Trophoblast cell (in vitro differentiated cells and primary cell): Measurements from ENCODE around the gene TRIM36.

Experiments
- DNase-seq, 2 donors: peaks; one replicate each; pipeline ENCODE4 v3.0.0-alpha.2; 2016
- H2AFZ ChIP-seq: 2 replicates; pipeline ENCODE4 v1.6.1; 2013; ENCODE audit warnings: low read length, moderate library complexity, mild to moderate bottlenecking; ENCODE audit not compliant: insufficient read depth, poor library complexity
- H2AK5ac ChIP-seq: 2 replicates; pipeline ENCODE4 v1.6.1; 2013; ENCODE audit warnings: mild to moderate bottlenecking, low read length
- H2BK120ac ChIP-seq: 2 replicates; pipeline ENCODE4 v1.6.1; 2013; ENCODE audit warnings: low read length, mild to moderate bottlenecking, moderate library complexity; ENCODE audit not compliant: insufficient read depth, poor library complexity
- H2BK12ac ChIP-seq: 2 replicates; pipeline ENCODE4 v1.6.1; 2013; ENCODE audit warnings: mild to moderate bottlenecking, low read length, moderate library complexity
- H2BK5ac ChIP-seq: 2 replicates; pipeline ENCODE4 v1.6.1; 2013; ENCODE audit warnings: low read length, low read depth, moderate library complexity, mild to moderate bottlenecking; ENCODE audit not compliant: poor library complexity
- H3K14ac ChIP-seq: 2 replicates; pipeline ENCODE4 v1.6.1; 2013; ENCODE audit warnings: mild to moderate bottlenecking, low read length
- H3K18ac ChIP-seq: 2 replicates; pipeline ENCODE4 v1.6.1; 2013; ENCODE audit warnings: mild to moderate bottlenecking, low read length
- H3K23ac ChIP-seq: 2 replicates; pipeline ENCODE4 v1.6.1; 2013; ENCODE audit warnings: low read length
- H3K27ac ChIP-seq: 2 replicates; pipeline ENCODE4 v1.5.1; 2013; ENCODE audit warnings: low read depth, mild to moderate bottlenecking, inconsistent platforms, low read length, moderate library complexity
- H3K27me3 ChIP-seq: 2 replicates; pipeline ENCODE4 v1.6.1; 2013; ENCODE audit warnings: inconsistent platforms, mild to moderate bottlenecking, low read length, moderate library complexity; ENCODE audit not compliant: insufficient read depth
- H3K36me3 ChIP-seq, 2 experiments: 1 replicate in 1 of 2; 2 replicates in 1 of 2; pipeline ENCODE4 v1.6.1; 2013; ENCODE audit warnings: low read length in 2 of 2, mild to moderate bottlenecking in 2 of 2, moderate library complexity in 1 of 2; ENCODE audit not compliant: insufficient read depth in 2 of 2, control insufficient read depth in 1 of 2
- H3K4ac ChIP-seq: 2 replicates; pipeline ENCODE4 v1.6.1; 2013; ENCODE audit warnings: low read depth, mild to moderate bottlenecking, low read length, moderate library complexity
- H3K4me1 ChIP-seq, 2 experiments: 1 replicate in 1 of 2; 2 replicates in 1 of 2; pipeline ENCODE4 v1.6.1; 2013; ENCODE audit warnings: low read length in 2 of 2, mild to moderate bottlenecking in 2 of 2, moderate library complexity in 1 of 2; ENCODE audit not compliant: insufficient read depth in 2 of 2, control insufficient read depth in 1 of 2
- H3K4me2 ChIP-seq: 2 replicates; pipeline ENCODE4 v1.6.1; 2013; ENCODE audit warnings: inconsistent platforms, mild to moderate bottlenecking, low read length, moderate library complexity
- H3K4me3 ChIP-seq: 2 replicates; pipeline ENCODE4 v1.5.1; 2013; ENCODE audit warnings: mild to moderate bottlenecking, low read depth, low read length, inconsistent platforms
- H3K79me1 ChIP-seq: one replicate; pipeline ENCODE4 v1.6.1; 2013; ENCODE audit warnings: low read length
- H3K79me2 ChIP-seq: 2 replicates; pipeline ENCODE4 v1.6.1; 2013; ENCODE audit warnings: low read length, mild to moderate bottlenecking; ENCODE audit not compliant: control insufficient read depth, insufficient read depth, poor library complexity
- H3K9ac ChIP-seq: 2 replicates; pipeline ENCODE4 v1.6.1; 2013; ENCODE audit warnings: mild to moderate bottlenecking, low read length
- H3K9me3 ChIP-seq: 2 replicates; pipeline ENCODE4 v1.6.1; 2013; ENCODE audit warnings: low read depth, mild to moderate bottlenecking, control low read depth, inconsistent platforms, low read length; ENCODE audit not compliant: insufficient read depth
- H4K12ac ChIP-seq: 2 replicates; pipeline ENCODE4 v1.6.1; 2013; ENCODE audit warnings: low read depth, mild to moderate bottlenecking, low read length, moderate library complexity
- H4K8ac ChIP-seq: 2 replicates; pipeline ENCODE4 v1.6.1; 2013; ENCODE audit warnings: low read depth, mild to moderate bottlenecking, low read length, moderate library complexity
- H4K91ac ChIP-seq: one replicate; pipeline ENCODE4 v1.6.1; 2013; ENCODE audit warnings: low read depth, mild to moderate bottlenecking, low read length, moderate library complexity
- WGBS: extraction: QIAGEN DNeasy Blood & Tissue Kit; methylation state at CpG from one replicate; pipeline ENCODE4 v1.1.7; 2013; ENCODE audit warnings: missing lambda C conversion rate; ENCODE audit not compliant: insufficient read length, insufficient coverage; ENCODE audit errors: extremely low coverage; 5-methylcytosine and 5-hydroxymethylcytosine counted together

The TRIM36 gene

DNA sequence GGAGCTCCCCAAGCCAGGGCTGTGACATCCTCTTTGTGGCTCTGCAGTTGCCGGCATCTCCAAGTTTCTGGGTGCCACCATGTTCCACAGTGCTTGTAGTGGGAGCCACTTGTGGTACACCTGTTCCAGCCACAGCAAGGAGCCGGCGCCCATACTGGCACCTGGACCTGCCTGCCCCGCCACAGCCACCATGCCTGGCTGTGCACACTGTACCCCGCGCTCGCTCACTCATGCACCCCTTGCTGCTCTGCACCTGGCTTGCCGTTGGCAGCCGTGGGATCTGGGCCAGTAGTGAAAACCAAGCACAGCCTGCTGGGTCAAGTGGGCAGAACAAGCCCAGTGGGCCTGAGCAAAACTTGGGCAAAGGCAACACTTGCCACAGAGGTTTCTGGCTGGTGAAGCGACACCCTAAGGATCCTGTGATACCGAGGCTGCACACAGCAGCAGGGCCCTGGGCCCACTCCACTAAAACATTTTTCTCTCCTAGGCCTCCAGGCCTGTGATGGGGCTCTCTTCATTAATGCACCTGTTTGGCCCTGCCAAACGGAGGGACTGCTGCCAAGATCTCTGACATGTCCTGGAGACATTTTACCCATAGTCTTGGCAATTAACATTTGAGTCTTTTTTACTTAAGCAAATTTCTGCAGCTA lies 2.8 kb downstream of the TRIM36 start:
- Histone ChIP-seq H2AK5ac (no peak overlapping the region), H2BK12ac (no peak overlapping the region), H3K4ac (no peak overlapping the region), H2BK120ac (no peak overlapping the region), H3K23ac (no peak overlapping the region), H3K9me3 (peaks cover 20% of the 10 kb centered on the region), H3K79me2 (no peaks in the 10 kb centered on the region), H3K18ac (no peak overlapping the region), H3K27ac (no peak overlapping the region), H3K27me3 (peaks cover 18% of the 10 kb centered on the region), H3K9ac (no peak overlapping the region), H2AFZ (no peak overlapping the region), H3K79me1 (no peaks in the 10 kb centered on the region), H3K4me3 (no peak overlapping the region), H2BK5ac (no peak overlapping the region), H4K8ac (no peak overlapping the region), H3K14ac (no peak overlapping the region), H4K91ac (no peak overlapping the region), H3K4me2 (no peak overlapping the region), H4K12ac (no peak overlapping the region), H3K4me1 (peaks cover 12 to 13% of the 10 kb centered on the region in 2 experiments), H3K36me3 (no peaks in the 10 kb centered on the region)
- no CpG with 5 or more reads among the region's 12 CpGs for WGBS
- DNase-seq, result no peak

DNA sequence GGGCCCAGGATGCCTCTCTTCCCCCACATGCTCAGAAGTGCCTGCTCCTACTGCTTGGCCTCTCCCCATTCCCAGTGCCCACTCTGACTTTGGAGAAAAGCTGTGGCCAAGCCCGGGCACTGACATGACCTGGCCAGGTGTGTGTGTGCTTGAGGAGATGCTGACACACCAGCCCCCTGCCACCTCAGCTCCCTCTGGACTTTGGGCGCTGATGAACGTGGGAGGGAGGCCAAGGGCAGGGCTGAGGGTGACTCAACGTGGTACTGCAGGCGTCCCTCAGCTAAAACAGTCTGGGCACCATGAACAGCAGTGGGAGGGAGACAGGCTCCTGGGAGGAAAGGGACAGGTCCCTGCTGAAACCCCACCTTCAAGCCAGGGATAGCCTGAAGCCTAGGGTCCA lies 3.9 kb downstream of the TRIM36 start:
- H3K9ac ChIP-seq, result no peak overlapping the region
- H4K91ac ChIP-seq, result no peak overlapping the region
- no peak overlapping the region for H3K4me2 ChIP-seq
- no peak overlapping the region for H3K18ac ChIP-seq
- H2BK120ac ChIP-seq, result no peak overlapping the region
- no peak overlapping the region for H2BK12ac ChIP-seq
- H3K23ac ChIP-seq, result no peak overlapping the region
- no peak overlapping the region for H3K4ac ChIP-seq
- H3K27me3 ChIP-seq, result peaks cover 12% of the 10 kb centered on the region
- no peaks in the 10 kb centered on the region for H3K79me1 ChIP-seq
- WGBS, result no CpG with 5 or more reads among the region's 5 CpGs
- no peaks in the 10 kb centered on the region for H3K79me2 ChIP-seq
- H2BK5ac ChIP-seq, result no peak overlapping the region
- no peak overlapping the region for H3K14ac ChIP-seq
- H3K36me3 ChIP-seq, result no peaks in the 10 kb centered on the region
- no peak overlapping the region for H3K4me3 ChIP-seq
- H4K12ac ChIP-seq, result no peak overlapping the region
- no peak overlapping the region for H2AK5ac ChIP-seq
- no peak overlapping the region for H2AFZ ChIP-seq
- H4K8ac ChIP-seq, result no peak overlapping the region
- no peak for DNase-seq
- peaks cover 20% of the 10 kb centered on the region for H3K9me3 ChIP-seq
- H3K4me1 ChIP-seq, result peaks cover 12 to 13% of the 10 kb centered on the region in 2 experiments
- no peak overlapping the region for H3K27ac ChIP-seq

DNA sequence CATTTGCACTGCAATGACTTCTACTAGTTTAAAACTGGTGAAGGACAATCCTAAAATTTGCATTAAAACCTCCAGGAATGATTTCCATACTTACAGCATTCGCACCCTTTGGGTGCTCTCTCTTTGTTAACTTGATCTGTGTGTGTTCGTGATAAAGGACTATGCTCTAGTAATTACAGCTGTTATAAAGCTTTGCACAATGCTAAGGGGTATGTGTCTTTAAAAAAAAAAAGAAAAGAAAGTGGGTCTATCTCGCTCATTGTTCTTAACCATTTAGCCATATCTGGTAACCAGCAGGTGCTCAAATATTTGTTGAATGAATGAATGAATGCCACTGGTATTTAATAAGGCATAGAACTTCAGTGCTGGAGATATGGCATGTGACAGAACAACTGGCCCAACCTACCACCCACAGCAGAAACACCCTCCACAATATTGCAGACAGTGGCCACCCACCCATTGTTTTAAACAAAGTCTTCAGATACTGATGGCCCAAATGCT lies 8.7 kb downstream of the TRIM36 start:
- no peak for DNase-seq
- WGBS, result no CpG with 5 or more reads among the region's 3 CpGs

DNA sequence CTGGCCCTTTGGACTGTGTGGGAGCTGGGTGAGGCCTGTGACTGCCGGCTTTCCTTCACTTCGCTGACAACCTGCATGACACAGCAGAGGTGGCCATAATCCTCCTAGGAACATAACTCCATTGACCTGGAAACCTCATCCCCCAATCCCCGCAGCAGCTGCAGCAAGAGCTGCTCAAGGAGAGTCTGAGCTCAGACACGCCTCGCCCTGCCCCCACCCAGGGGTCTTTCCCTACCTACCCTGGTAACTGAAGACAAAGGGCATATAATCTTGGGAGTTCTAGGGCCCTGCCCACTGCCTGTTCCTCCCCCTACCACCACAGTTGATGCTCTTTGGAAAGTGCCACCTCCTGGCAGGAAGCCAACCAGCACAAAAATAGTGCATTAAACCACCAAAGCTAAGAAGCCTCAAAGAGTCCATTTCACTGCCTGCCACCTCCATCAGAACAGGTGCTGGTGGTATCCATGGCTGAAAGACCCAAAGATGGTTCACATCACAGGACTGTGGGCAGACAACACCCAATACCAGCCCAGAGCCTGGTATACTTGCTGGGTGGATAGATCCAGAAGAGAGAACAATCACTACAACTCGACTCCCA lies 18.4 kb downstream of the TRIM36 start:
- Histone ChIP-seq H3K4me2 (no peak overlapping the region), H3K4ac (no peak overlapping the region), H2AK5ac (no peak overlapping the region), H3K9ac (no peak overlapping the region), H3K36me3 (no peaks in the 10 kb centered on the region), H3K79me2 (no peaks in the 10 kb centered on the region), H3K9me3 (no peaks in the 10 kb centered on the region), H2AFZ (no peak overlapping the region), H3K79me1 (no peaks in the 10 kb centered on the region), H3K18ac (no peak overlapping the region), H3K27me3 (no peaks in the 10 kb centered on the region), H3K4me3 (no peak overlapping the region), H3K27ac (no peak overlapping the region), H3K23ac (no peak overlapping the region), H3K4me1 (no peaks in the 10 kb centered on the region), H4K12ac (no peak overlapping the region), H4K91ac (no peak overlapping the region), H2BK120ac (no peak overlapping the region), H2BK12ac (no peak overlapping the region), H3K14ac (no peak overlapping the region), H4K8ac (no peak overlapping the region), H2BK5ac (no peak overlapping the region)
- no peak for DNase-seq
- WGBS, result no CpG with 5 or more reads among the region's 6 CpGs

More for the DNA sequence above, 8.7 kb downstream of the TRIM36 start:
- H3K79me1 ChIP-seq, result no peaks in the 10 kb centered on the region
- H4K91ac ChIP-seq, result no peak overlapping the region
- H2BK12ac ChIP-seq, result no peak overlapping the region
- H3K4me3 ChIP-seq, result no peak overlapping the region
- no peak overlapping the region for H3K23ac ChIP-seq
- no peak overlapping the region for H3K27ac ChIP-seq
- H3K9ac ChIP-seq, result no peak overlapping the region
- no peaks in the 10 kb centered on the region for H3K4me1 ChIP-seq
- H3K4ac ChIP-seq, result no peak overlapping the region
- no peak overlapping the region for H3K14ac ChIP-seq
- no peak overlapping the region for H4K12ac ChIP-seq
- no peak overlapping the region for H4K8ac ChIP-seq
- no peak overlapping the region for H3K4me2 ChIP-seq
- no peak overlapping the region for H3K18ac ChIP-seq
- no peak overlapping the region for H2AFZ ChIP-seq
- no peaks in the 10 kb centered on the region for H3K79me2 ChIP-seq
- peaks cover 10% of the 10 kb centered on the region for H3K9me3 ChIP-seq
- H3K27me3 ChIP-seq, result no peaks in the 10 kb centered on the region
- H2BK120ac ChIP-seq, result no peak overlapping the region
- H3K36me3 ChIP-seq, result no peaks in the 10 kb centered on the region
- no peak overlapping the region for H2BK5ac ChIP-seq
- H2AK5ac ChIP-seq, result no peak overlapping the region
